Mesendoderm (in vitro differentiated cells): ENCODE measurements around the gene FAM217A.

Experiments used
- DNase-seq: peaks from one replicate; pipeline ENCODE4 v3.0.0; 2013
- H2AK5ac ChIP-seq: 2 replicates; pipeline ENCODE4 v1.6.1; 2013; ENCODE audit warnings: low read length, inconsistent platforms
- H2BK120ac ChIP-seq: 2 replicates; pipeline ENCODE4 v1.6.1; 2013; ENCODE audit warnings: low read depth, mild to moderate bottlenecking, low read length, moderate library complexity, mixed read lengths
- H2BK15ac ChIP-seq: replicated peaks from 2 replicates; pipeline ENCODE4 v1.6.1; 2013; ENCODE audit warnings: low read depth, mild to moderate bottlenecking, moderate library complexity
- H2BK5ac ChIP-seq: 2 replicates; pipeline ENCODE4 v1.6.1; 2013; ENCODE audit warnings: low read length, inconsistent platforms
- H3K18ac ChIP-seq: 2 replicates; pipeline ENCODE4 v1.6.1; 2013; ENCODE audit warnings: mild to moderate bottlenecking, low read length, mixed read lengths
- H3K23ac ChIP-seq: one replicate; pipeline ENCODE4 v1.6.1; 2013; ENCODE audit warnings: low read length
- H3K27ac ChIP-seq: 2 replicates; pipeline ENCODE4 v1.5.1; 2013; ENCODE audit warnings: low read depth, mild to moderate bottlenecking, inconsistent platforms, low read length, moderate library complexity
- H3K27me3 ChIP-seq: 2 replicates; pipeline ENCODE4 v1.6.1; 2013; ENCODE audit warnings: low read length, control low read depth, mild to moderate bottlenecking, inconsistent platforms; ENCODE audit not compliant: insufficient read depth, poor library complexity
- H3K36me3 ChIP-seq: 2 replicates; pipeline ENCODE4 v1.6.1; 2013; ENCODE audit warnings: low read length, inconsistent platforms; ENCODE audit not compliant: control insufficient read depth, insufficient read depth
- H3K4ac ChIP-seq: one replicate; pipeline ENCODE4 v1.6.1; 2013; ENCODE audit warnings: low read depth, mild to moderate bottlenecking, low read length, moderate library complexity
- H3K4me1 ChIP-seq: 2 replicates; pipeline ENCODE4 v1.6.1; 2013; ENCODE audit warnings: low read depth, low read length, inconsistent platforms; ENCODE audit not compliant: control insufficient read depth
- H3K4me2 ChIP-seq: 2 replicates; pipeline ENCODE4 v1.6.1; 2013; ENCODE audit warnings: low read length
- H3K4me3 ChIP-seq: 2 replicates; pipeline ENCODE4 v1.5.1; 2013; ENCODE audit warnings: mild to moderate bottlenecking, low read length
- H3K56ac ChIP-seq: one replicate; pipeline ENCODE4 v1.6.1; 2013; ENCODE audit warnings: low read length
- H3K79me1 ChIP-seq: 2 replicates; pipeline ENCODE4 v1.6.1; 2013; ENCODE audit warnings: low read length, inconsistent platforms
- H3K79me2 ChIP-seq: 2 replicates; pipeline ENCODE4 v1.6.1; 2013; ENCODE audit warnings: mild to moderate bottlenecking, low read length; ENCODE audit not compliant: control insufficient read depth, insufficient read depth
- H3K9ac ChIP-seq: 2 replicates; pipeline ENCODE4 v1.6.1; 2013; ENCODE audit warnings: low read length, inconsistent platforms
- H4K5ac ChIP-seq: one replicate; pipeline ENCODE4 v1.6.1; 2013; ENCODE audit warnings: low read length
- H4K8ac ChIP-seq: one replicate; pipeline ENCODE4 v1.6.1; 2013; ENCODE audit warnings: low read depth, mild to moderate bottlenecking, control low read depth, low read length, moderate library complexity
- WGBS: extraction: QIAGEN DNeasy Blood & Tissue Kit; methylation state at CpG from one replicate; pipeline ENCODE4 v1.1.7; 2013; ENCODE audit warnings: low lambda C conversion rate, missing lambda C conversion rate; ENCODE audit not compliant: insufficient coverage; ENCODE audit errors: extremely low coverage; 5-methylcytosine and 5-hydroxymethylcytosine counted together

The FAM217A gene

GRCh38 chr6:4036581-4036980 is 42.4 kb downstream of the FAM217A start:
- H3K4ac ChIP-seq: no peak overlapping the region

GRCh38 chr6:4032475-4032874 is 46.5 kb downstream of the FAM217A start:
- H2BK5ac ChIP-seq: no peak overlapping the region
- H3K36me3 ChIP-seq: peaks cover 2% of the 10 kb centered on the region
- no peak overlapping the region for H2BK120ac ChIP-seq
- no peak overlapping the region for H3K4ac ChIP-seq
- no peaks in the 10 kb centered on the region for H3K4me1 ChIP-seq
- H3K27ac ChIP-seq: no peak overlapping the region
- WGBS: no CpG with 5 or more reads among the region's 9 CpGs
- H4K5ac ChIP-seq: no peak overlapping the region
- H3K79me2 ChIP-seq: peaks cover 54% of the 10 kb centered on the region
- H3K18ac ChIP-seq: no peak overlapping the region
- no peak overlapping the region for H3K9ac ChIP-seq
- H4K8ac ChIP-seq: no peak overlapping the region
- H3K23ac ChIP-seq: no peak overlapping the region
- no peak overlapping the region for H3K4me2 ChIP-seq
- no peak overlapping the region for H3K56ac ChIP-seq
- peaks cover 6% of the 10 kb centered on the region for H3K79me1 ChIP-seq
- H3K4me3 ChIP-seq: no peak overlapping the region
- DNase-seq: no peak
- H2AK5ac ChIP-seq: no peak overlapping the region
- no peak overlapping the region for H2BK15ac ChIP-seq
- no peaks in the 10 kb centered on the region for H3K27me3 ChIP-seq

More at GRCh38 chr6:4036581-4036980, 42.4 kb downstream of the FAM217A start:
- Histone ChIP-seq H4K5ac (no peak overlapping the region), H3K4me2 (no peak overlapping the region), H2AK5ac (no peak overlapping the region), H3K4me3 (no peak overlapping the region), H3K36me3 (peaks cover 4% of the 10 kb centered on the region), H3K79me1 (peaks cover 7% of the 10 kb centered on the region), H3K18ac (no peak overlapping the region), H3K23ac (no peak overlapping the region), H3K27ac (no peak overlapping the region), H3K9ac (no peak overlapping the region), H2BK120ac (no peak overlapping the region), H4K8ac (no peak overlapping the region), H2BK15ac (no peak overlapping the region), H3K56ac (no peak overlapping the region), H3K79me2 (peaks cover 32% of the 10 kb centered on the region), H3K4me1 (no peaks in the 10 kb centered on the region), H3K27me3 (no peaks in the 10 kb centered on the region), H2BK5ac (no peak overlapping the region)
- DNase-seq: no peak
- no CpG with 5 or more reads among the region's 5 CpGs for WGBS

GRCh38 chr6:4031442-4031841 is 47.5 kb downstream of the FAM217A start:
- no peak overlapping the region for H4K5ac ChIP-seq

GRCh38 chr6:4030669-4031068 is 48.3 kb downstream of the FAM217A start:
- Histone ChIP-seq H3K4me2 (no peak overlapping the region), H3K27me3 (no peaks in the 10 kb centered on the region), H3K18ac (no peak overlapping the region), H3K56ac (no peak overlapping the region), H2BK5ac (no peak overlapping the region), H4K8ac (no peak overlapping the region), H3K4ac (no peak overlapping the region), H3K79me2 (peaks cover 59% of the 10 kb centered on the region), H2AK5ac (no peak overlapping the region), H3K4me1 (no peaks in the 10 kb centered on the region), H3K4me3 (no peak overlapping the region), H3K36me3 (no peaks in the 10 kb centered on the region), H2BK120ac (no peak overlapping the region), H3K79me1 (peaks cover 6% of the 10 kb centered on the region), H3K27ac (no peak overlapping the region), H4K5ac (no peak overlapping the region), H2BK15ac (no peak overlapping the region), H3K9ac (no peak overlapping the region), H3K23ac (no peak overlapping the region)
- no peak for DNase-seq
- no CpG with 5 or more reads among the region's 2 CpGs for WGBS

More at GRCh38 chr6:4031442-4031841, 47.5 kb downstream of the FAM217A start:
- no peak for DNase-seq
- H3K23ac ChIP-seq: no peak overlapping the region
- peaks cover 6% of the 10 kb centered on the region for H3K79me1 ChIP-seq
- H3K36me3 ChIP-seq: no peaks in the 10 kb centered on the region
- H2BK120ac ChIP-seq: no peak overlapping the region
- no peak overlapping the region for H3K4me2 ChIP-seq
- no peak overlapping the region for H2AK5ac ChIP-seq
- H3K4me1 ChIP-seq: no peaks in the 10 kb centered on the region
- WGBS: no CpG with 5 or more reads among the region's 1 CpG
- no peak overlapping the region for H2BK5ac ChIP-seq
- H4K8ac ChIP-seq: no peak overlapping the region
- no peak overlapping the region for H3K18ac ChIP-seq
- H3K4ac ChIP-seq: no peak overlapping the region
- H2BK15ac ChIP-seq: no peak overlapping the region
- peaks cover 58% of the 10 kb centered on the region for H3K79me2 ChIP-seq
- no peak overlapping the region for H3K27ac ChIP-seq
- no peaks in the 10 kb centered on the region for H3K27me3 ChIP-seq
- no peak overlapping the region for H3K4me3 ChIP-seq
- no peak overlapping the region for H3K9ac ChIP-seq
- no peak overlapping the region for H3K56ac ChIP-seq

GRCh38 chr6:4029687-4030086 is 49.2 kb downstream of the FAM217A start:
- Histone ChIP-seq H3K4ac (no peak overlapping the region), H4K5ac (no peak overlapping the region), H3K36me3 (no peaks in the 10 kb centered on the region), H2BK15ac (no peak overlapping the region), H4K8ac (no peak overlapping the region), H3K9ac (no peak overlapping the region), H3K27me3 (no peaks in the 10 kb centered on the region), H3K27ac (no peak overlapping the region), H3K79me1 (peaks cover 4% of the 10 kb centered on the region), H3K23ac (no peak overlapping the region), H2BK120ac (no peak overlapping the region), H3K4me2 (no peak overlapping the region), H3K4me1 (no peaks in the 10 kb centered on the region), H2AK5ac (no peak overlapping the region), H3K18ac (no peak overlapping the region), H3K79me2 (peaks cover 62% of the 10 kb centered on the region), H3K4me3 (no peak overlapping the region), H3K56ac (no peak overlapping the region), H2BK5ac (no peak overlapping the region)
- no peak for DNase-seq
- WGBS: no CpG with 5 or more reads among the region's 7 CpGs

- Histone ChIP-seq H3K79me1 (peaks cover 4% of the 10 kb centered on the region), H2BK15ac (no peak overlapping the region), H3K4ac (no peak overlapping the region), H4K5ac (no peak overlapping the region), H3K36me3 (no peaks in the 10 kb centered on the region), H3K56ac (no peak overlapping the region), H3K18ac (no peak overlapping the region), H3K23ac (no peak overlapping the region), H4K8ac (no peak overlapping the region), H2BK5ac (no peak overlapping the region), H2AK5ac (no peak overlapping the region), H3K27ac (no peak overlapping the region), H3K4me3 (no peak overlapping the region), H3K27me3 (no peaks in the 10 kb centered on the region), H3K4me1 (no peaks in the 10 kb centered on the region), H3K9ac (no peak overlapping the region), H3K79me2 (peaks cover 72% of the 10 kb centered on the region), H2BK120ac (no peak overlapping the region), H3K4me2 (no peak overlapping the region)
- DNase-seq: no peak
These were observed 50.9 kb downstream of the FAM217A start for GRCh38 chr6:4028051-4028450.
